ENCODE data around the gene GABRA4.

The GABRA4 gene

DNA sequence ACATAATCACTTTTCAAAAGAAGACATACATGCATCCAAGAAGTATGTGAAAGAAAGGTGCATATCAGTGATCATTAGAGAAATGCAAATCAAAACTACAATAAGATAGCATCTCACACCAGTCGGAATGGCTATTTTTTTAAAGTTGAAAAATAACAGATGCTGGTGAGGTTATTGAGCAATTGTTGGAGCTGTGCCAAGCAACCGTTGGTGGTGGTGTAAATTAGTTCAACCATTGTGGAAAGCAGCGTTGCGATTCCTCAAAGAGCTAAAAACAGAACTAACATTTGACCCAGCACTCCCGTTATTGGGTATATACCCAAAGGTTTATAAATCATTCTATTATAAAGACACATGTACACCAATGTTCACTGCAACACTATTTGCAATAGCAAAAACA is 98.6 kb downstream of the GABRA4 start:
- Histone ChIP-seq H3K27ac (ENCODE audit: insufficient read depth, low read length, poor library complexity, severe bottlenecking) (no peak overlapping the region), H3K4me1 (ENCODE audit: control insufficient read depth, insufficient read depth, low read length, poor library complexity, severe bottlenecking) (no peaks in the 10 kb centered on the region), H3K27me3 (replicated peaks; ENCODE audit: control insufficient read depth, insufficient read depth, low read length, poor library complexity, severe bottlenecking) (no peaks in the 10 kb centered on the region), H3K4me3 (ENCODE audit: insufficient read depth, low read depth, low read length, poor library complexity, severe bottlenecking) (no peak overlapping the region), H3K36me3 (ENCODE audit: control insufficient read depth, insufficient read depth, low read length) (no peaks in the 10 kb centered on the region), H3K9me3 (ENCODE audit: control insufficient read depth, low read length) (no peaks in the 10 kb centered on the region)
- no peak for DNase-seq

DNA sequence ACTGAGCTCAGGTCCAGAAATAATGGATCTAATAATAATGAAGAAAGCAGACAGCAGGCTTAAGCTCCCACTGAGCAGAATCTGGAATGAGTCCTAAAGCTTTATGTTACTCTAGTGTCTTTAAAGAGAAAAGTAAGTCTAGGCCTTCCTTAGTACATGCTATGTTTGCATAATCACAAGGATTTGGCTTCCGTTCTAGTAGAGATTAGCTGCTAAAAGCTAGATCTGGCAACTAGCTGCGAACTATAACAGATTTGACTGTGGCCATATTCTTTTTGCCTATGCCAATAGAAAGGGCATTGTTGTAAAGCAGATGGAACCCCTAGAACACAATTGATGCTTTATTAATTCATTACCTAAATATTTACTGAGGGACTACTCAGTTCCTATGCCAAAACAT is 103.3 kb downstream of the GABRA4 start:
- no peaks in the 10 kb centered on the region for H3K27me3 ChIP-seq (replicated peaks; ENCODE audit: control insufficient read depth, insufficient read depth, low read length, poor library complexity, severe bottlenecking)
- DNase-seq: no peak
- H3K9me3 ChIP-seq (ENCODE audit: control insufficient read depth, low read length): no peaks in the 10 kb centered on the region
- no peak overlapping the region for H3K27ac ChIP-seq (ENCODE audit: insufficient read depth, low read length, poor library complexity, severe bottlenecking)
- H3K4me1 ChIP-seq (ENCODE audit: control insufficient read depth, insufficient read depth, low read length, poor library complexity, severe bottlenecking): no peaks in the 10 kb centered on the region
- no peaks in the 10 kb centered on the region for H3K36me3 ChIP-seq (ENCODE audit: control insufficient read depth, insufficient read depth, low read length)
- H3K4me3 ChIP-seq (ENCODE audit: insufficient read depth, low read depth, low read length, poor library complexity, severe bottlenecking): no peak overlapping the region

DNA sequence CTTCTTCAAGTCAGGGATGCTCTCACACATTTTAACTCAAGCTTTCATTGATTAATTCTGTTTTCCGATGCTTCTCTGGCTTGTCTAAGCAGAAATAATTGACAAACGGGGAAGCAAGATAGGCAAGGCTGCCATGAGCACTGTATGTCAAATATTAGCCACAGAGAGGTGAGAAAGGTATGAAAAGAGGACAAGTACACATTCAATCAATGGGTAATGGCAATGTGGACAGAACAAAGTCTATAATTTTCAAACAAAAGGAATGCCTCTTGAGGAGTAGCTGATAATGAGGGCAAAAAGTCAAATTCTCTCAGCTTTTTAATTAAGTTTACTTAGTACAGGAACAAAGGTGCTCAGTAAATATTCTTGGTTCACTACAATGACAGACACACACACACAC is 104.0 kb downstream of the GABRA4 start:
- H3K4me3 ChIP-seq (ENCODE audit: insufficient read depth, low read depth, low read length, poor library complexity, severe bottlenecking): no peak overlapping the region
- no peaks in the 10 kb centered on the region for H3K27me3 ChIP-seq (replicated peaks; ENCODE audit: control insufficient read depth, insufficient read depth, low read length, poor library complexity, severe bottlenecking)
- H3K36me3 ChIP-seq (ENCODE audit: control insufficient read depth, insufficient read depth, low read length): no peaks in the 10 kb centered on the region
- no peaks in the 10 kb centered on the region for H3K4me1 ChIP-seq (ENCODE audit: control insufficient read depth, insufficient read depth, low read length, poor library complexity, severe bottlenecking)
- H3K9me3 ChIP-seq (ENCODE audit: control insufficient read depth, low read length): no peaks in the 10 kb centered on the region
- no peak overlapping the region for H3K27ac ChIP-seq (ENCODE audit: insufficient read depth, low read length, poor library complexity, severe bottlenecking)
- DNase-seq: no peak

DNA sequence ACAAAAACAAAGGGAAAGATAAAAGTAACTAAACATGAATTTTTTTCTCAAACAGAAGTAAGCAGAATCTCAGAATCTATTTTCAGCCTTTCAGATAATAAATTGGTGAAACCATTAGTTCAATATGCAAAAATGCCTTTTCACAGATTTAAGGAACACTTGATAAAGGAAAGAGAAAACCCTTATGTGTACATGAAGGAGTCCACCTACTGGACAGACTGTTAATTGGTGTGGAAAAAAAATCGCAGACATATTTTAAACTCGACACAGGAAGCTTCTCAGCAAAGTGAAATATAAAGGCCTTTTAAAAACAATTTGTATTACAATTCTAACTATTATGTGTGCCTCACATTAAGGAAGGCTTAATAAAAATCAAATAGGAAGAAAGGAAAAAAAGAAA is 106.7 kb downstream of the GABRA4 start:
- no peaks in the 10 kb centered on the region for H3K9me3 ChIP-seq (ENCODE audit: control insufficient read depth, low read length)
- H3K4me3 ChIP-seq (ENCODE audit: insufficient read depth, low read depth, low read length, poor library complexity, severe bottlenecking): no peak overlapping the region
- H3K27ac ChIP-seq (ENCODE audit: insufficient read depth, low read length, poor library complexity, severe bottlenecking): no peak overlapping the region
- no peaks in the 10 kb centered on the region for H3K27me3 ChIP-seq (replicated peaks; ENCODE audit: control insufficient read depth, insufficient read depth, low read length, poor library complexity, severe bottlenecking)
- no peaks in the 10 kb centered on the region for H3K36me3 ChIP-seq (ENCODE audit: control insufficient read depth, insufficient read depth, low read length)
- no peak for DNase-seq
- H3K4me1 ChIP-seq (ENCODE audit: control insufficient read depth, insufficient read depth, low read length, poor library complexity, severe bottlenecking): no peaks in the 10 kb centered on the region

DNA sequence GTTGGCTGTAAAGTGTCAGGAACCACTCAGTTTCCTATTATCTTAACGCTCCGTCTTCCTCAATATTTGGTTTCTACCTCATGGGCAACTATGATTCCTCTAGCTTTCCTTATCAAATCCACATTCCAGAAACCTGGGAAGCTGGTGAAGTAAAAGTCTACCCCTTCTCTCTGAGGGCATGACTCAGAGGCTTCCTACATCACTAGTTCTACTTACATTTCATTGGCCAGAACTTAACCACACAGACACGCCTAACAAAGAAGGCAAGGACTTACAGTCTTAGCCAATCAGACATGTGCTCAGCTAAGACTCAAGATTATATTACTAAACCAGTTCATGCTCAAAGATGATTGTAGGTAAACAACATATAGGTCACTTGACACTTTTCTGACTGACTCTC is 114.7 kb downstream of the GABRA4 start:
- no peak for DNase-seq
- no peaks in the 10 kb centered on the region for H3K4me1 ChIP-seq (ENCODE audit: control insufficient read depth, insufficient read depth, low read length, poor library complexity, severe bottlenecking)
- no peaks in the 10 kb centered on the region for H3K9me3 ChIP-seq (ENCODE audit: control insufficient read depth, low read length)
- no peaks in the 10 kb centered on the region for H3K36me3 ChIP-seq (ENCODE audit: control insufficient read depth, insufficient read depth, low read length)
- no peak overlapping the region for H3K27ac ChIP-seq (ENCODE audit: insufficient read depth, low read length, poor library complexity, severe bottlenecking)
- no peaks in the 10 kb centered on the region for H3K27me3 ChIP-seq (replicated peaks; ENCODE audit: control insufficient read depth, insufficient read depth, low read length, poor library complexity, severe bottlenecking)
- H3K4me3 ChIP-seq (ENCODE audit: insufficient read depth, low read depth, low read length, poor library complexity, severe bottlenecking): no peak overlapping the region

DNA sequence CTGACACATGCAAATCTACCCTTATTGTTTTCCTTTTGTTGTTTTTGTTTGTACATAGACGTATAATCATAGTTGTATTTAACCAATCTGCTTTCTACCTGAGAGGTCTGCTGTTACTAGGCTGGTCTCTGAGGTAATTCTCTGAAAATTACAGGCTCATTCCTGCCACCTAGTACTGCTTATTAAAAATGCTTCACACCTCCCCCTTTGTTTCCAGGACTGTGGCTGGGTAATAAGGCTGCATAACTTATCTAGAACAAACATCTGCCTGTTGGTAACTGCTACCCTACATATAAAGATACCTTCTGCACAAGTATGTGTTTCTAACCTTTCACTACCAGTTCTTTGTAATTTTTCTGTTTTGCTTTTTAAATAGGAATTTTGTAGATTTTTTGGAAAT is 118.6 kb downstream of the GABRA4 start:
- no peaks in the 10 kb centered on the region for H3K36me3 ChIP-seq (ENCODE audit: control insufficient read depth, insufficient read depth, low read length)
- H3K9me3 ChIP-seq (ENCODE audit: control insufficient read depth, low read length): no peaks in the 10 kb centered on the region
- H3K27ac ChIP-seq (ENCODE audit: insufficient read depth, low read length, poor library complexity, severe bottlenecking): no peak overlapping the region
- no peaks in the 10 kb centered on the region for H3K4me1 ChIP-seq (ENCODE audit: control insufficient read depth, insufficient read depth, low read length, poor library complexity, severe bottlenecking)
- no peak overlapping the region for H3K4me3 ChIP-seq (ENCODE audit: insufficient read depth, low read depth, low read length, poor library complexity, severe bottlenecking)
- H3K27me3 ChIP-seq (replicated peaks; ENCODE audit: control insufficient read depth, insufficient read depth, low read length, poor library complexity, severe bottlenecking): no peaks in the 10 kb centered on the region
- no peak for DNase-seq

DNA sequence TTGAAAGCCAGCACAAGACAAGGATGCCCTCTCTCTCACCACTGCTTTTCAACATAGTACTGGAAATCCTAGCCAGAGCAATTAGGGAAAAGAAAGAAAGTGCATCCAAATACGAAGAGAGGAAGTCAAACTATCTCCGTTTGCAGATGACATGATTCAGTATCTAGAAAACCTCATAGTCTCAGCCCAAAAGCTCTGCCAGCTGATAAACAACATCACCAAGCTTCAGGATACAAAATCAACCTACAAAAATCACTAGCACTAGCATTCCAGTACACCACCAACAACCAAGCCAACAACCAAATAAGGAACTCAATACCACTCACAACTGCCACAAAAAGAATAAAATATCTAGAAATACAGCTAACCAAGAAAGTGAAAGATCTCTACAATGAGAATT is 123.0 kb downstream of the GABRA4 start:
- Histone ChIP-seq H3K9me3 (ENCODE audit: control insufficient read depth, low read length) (no peaks in the 10 kb centered on the region), H3K4me1 (ENCODE audit: control insufficient read depth, insufficient read depth, low read length, poor library complexity, severe bottlenecking) (no peaks in the 10 kb centered on the region), H3K27me3 (replicated peaks; ENCODE audit: control insufficient read depth, insufficient read depth, low read length, poor library complexity, severe bottlenecking) (no peaks in the 10 kb centered on the region), H3K36me3 (ENCODE audit: control insufficient read depth, insufficient read depth, low read length) (no peaks in the 10 kb centered on the region), H3K27ac (ENCODE audit: insufficient read depth, low read length, poor library complexity, severe bottlenecking) (no peak overlapping the region), H3K4me3 (ENCODE audit: insufficient read depth, low read depth, low read length, poor library complexity, severe bottlenecking) (no peak overlapping the region)
- DNase-seq: no peak
